Measurements from ENCODE around the gene IL12RB1.

DNA sequence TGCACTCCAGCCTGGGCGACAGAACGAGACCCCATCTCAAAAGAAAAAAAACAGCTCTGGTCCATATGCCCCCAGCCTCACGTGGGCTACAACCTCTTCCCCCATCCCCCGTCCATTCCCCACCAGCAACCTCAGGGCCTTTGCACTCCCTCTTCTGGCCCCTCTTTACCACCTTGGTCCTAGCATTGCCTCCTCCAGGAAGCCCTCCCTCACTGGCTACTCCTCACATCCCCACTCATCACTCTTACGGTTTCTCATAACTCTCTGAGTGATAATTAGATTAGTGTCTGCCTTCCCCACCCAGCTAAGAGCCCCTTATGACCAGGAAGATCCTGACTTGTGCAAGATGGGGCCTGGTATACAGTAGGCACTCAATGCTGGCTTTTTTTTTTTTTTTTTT, 30.8 kb downstream of the IL12RB1 start:
- TF ChIP-seq CTCF (IDR thresholded peaks at IDR 0.05) (no peak), POLR2A (IDR thresholded peaks at IDR 0.05) (no peak)

Data from adrenal gland (tissue), 5 donors.